SU-DHL-6 (cell line): ENCODE measurements around the gene CMSS1.

ENCODE experiments used
- H2AFZ ChIP-seq: fragments of 200-600 bp; sonication (generic); 2 replicates; pipeline ENCODE4 v1.6.1; 2014; ENCODE audit warnings: low read depth, mild to moderate bottlenecking, moderate library complexity, mixed read lengths, antibody characterized with exemption, low read length; ENCODE audit not compliant: severe bottlenecking
- H3F3A ChIP-seq: fragments of 200-600 bp; shearing (Covaris generic); 2 replicates; pipeline ENCODE4 v1.6.0; 2016; ENCODE audit warnings: antibody characterized with exemption, mild to moderate bottlenecking; ENCODE audit not compliant: insufficient read depth
- H3K27ac ChIP-seq: fragments of 200-600 bp; sonication (generic); 2 replicates; pipeline ENCODE4 v1.5.1; 2016; ENCODE audit warnings: low read depth, mild to moderate bottlenecking, low read length, moderate library complexity, mixed read lengths
- H3K27me3 ChIP-seq: fragments of 200-600 bp; sonication (generic), shearing (Covaris generic); 2 replicates; pipeline ENCODE4 v1.6.0; 2014; ENCODE audit warnings: mild to moderate bottlenecking, low read length
- H3K36me3 ChIP-seq: fragments of 200-600 bp; sonication (generic); 2 replicates; pipeline ENCODE4 v1.6.1; 2014; ENCODE audit warnings: mild to moderate bottlenecking, low read length, mixed read lengths
- H3K4me2 ChIP-seq: fragments of 300-600, 200-600 bp; shearing (Covaris generic), sonication (generic); 2 replicates; pipeline ENCODE4 v1.6.0; 2014; ENCODE audit warnings: low read length, low read depth, mild to moderate bottlenecking; ENCODE audit not compliant: poor library complexity, severe bottlenecking
- H3K4me3 ChIP-seq: fragments of 200-600 bp; sonication (generic); 2 replicates; pipeline ENCODE4 v1.5.1; 2014; ENCODE audit warnings: antibody characterized with exemption, low read length, mild to moderate bottlenecking, mixed read lengths; ENCODE audit not compliant: insufficient read depth, poor library complexity, severe bottlenecking
- H3K79me2 ChIP-seq: fragments of 200-600 bp; sonication (generic); 2 replicates; pipeline ENCODE4 v1.6.1; 2014; ENCODE audit warnings: mild to moderate bottlenecking, low read length, moderate library complexity; ENCODE audit not compliant: insufficient read depth
- H3K9ac ChIP-seq: fragments of 200-600 bp; sonication (generic); 2 replicates; pipeline ENCODE4 v1.7.0; 2014; ENCODE audit warnings: mild to moderate bottlenecking, low read length
- H3K9me2 ChIP-seq: fragments of 200-600 bp; sonication (generic); replicated peaks from 2 replicates; pipeline ENCODE4 v1.6.1; 2014; ENCODE audit warnings: low read length; ENCODE audit not compliant: insufficient read depth
- H3K9me3 ChIP-seq: fragments of 200-600 bp; sonication (generic); 2 replicates; pipeline ENCODE4 v1.6.1; 2014; ENCODE audit warnings: low read length, mixed read lengths; ENCODE audit not compliant: insufficient read depth
- H4K20me1 ChIP-seq: fragments of 200-600 bp; sonication (generic); 2 replicates; pipeline ENCODE4 v1.6.1; 2014; ENCODE audit warnings: low read depth, mild to moderate bottlenecking, antibody characterized with exemption, low read length, moderate library complexity, mixed read lengths
- CTCF ChIP-seq: fragments of 200-600 bp; sonication (generic); IDR thresholded peaks from one replicate; pipeline ENCODE4 v1.5.1; 2017; ENCODE audit warnings: antibody characterized with exemption, mild to moderate bottlenecking, low read length, moderate library complexity; ENCODE audit not compliant: insufficient read depth, poor library complexity, severe bottlenecking
- EZH2phosphoT487 ChIP-seq: fragments of 200-600 bp; sonication (generic), shearing (Covaris generic); conservative IDR thresholded peaks from 2 replicates; pipeline ENCODE4 v1.6.1; 2018; ENCODE audit warnings: mild to moderate bottlenecking, antibody characterized with exemption, low read length, moderate library complexity, mixed read lengths

The CMSS1 gene

GRCh38 chr3:100154171-100154570 lies 336.5 kb downstream of the CMSS1 start:
- Histone ChIP-seq H3K79me2 (no peaks in the 10 kb centered on the region), H4K20me1 (no peaks in the 10 kb centered on the region), H3K27me3 (no peaks in the 10 kb centered on the region), H3K36me3 (peaks cover 13% of the 10 kb centered on the region), H3K9me3 (peaks cover 8% of the 10 kb centered on the region; the same call in 1 of the 2 replicates), H3K4me3 (no peak overlapping the region), H3K9ac (no peak overlapping the region), H3K27ac (no peak overlapping the region), H3K4me2 (no peak overlapping the region), H3F3A (no peaks in the 10 kb centered on the region), H2AFZ (no peak overlapping the region), H3K9me2 (no peaks in the 10 kb centered on the region)
- TF ChIP-seq CTCF = no peak
- no peak for TF ChIP-seq EZH2phosphoT487

- H4K20me1 ChIP-seq = no peaks in the 10 kb centered on the region
- H3K4me2 ChIP-seq = no peak overlapping the region
- H3K9me2 ChIP-seq = no peaks in the 10 kb centered on the region
- H3K9ac ChIP-seq = no peak overlapping the region
- no peak overlapping the region for H3K27ac ChIP-seq
- H3K36me3 ChIP-seq = peaks cover 13% of the 10 kb centered on the region
- H3K4me3 ChIP-seq = no peak overlapping the region
- H2AFZ ChIP-seq = no peak overlapping the region
- no peak for TF ChIP-seq CTCF
- TF ChIP-seq EZH2phosphoT487 = no peak
- no peaks in the 10 kb centered on the region for H3K79me2 ChIP-seq
- no peaks in the 10 kb centered on the region for H3F3A ChIP-seq
- no peaks in the 10 kb centered on the region for H3K27me3 ChIP-seq
- peaks cover 8% of the 10 kb centered on the region; the same call in 1 of the 2 replicates for H3K9me3 ChIP-seq
Measured at GRCh38 chr3:100155128-100155527, 337.5 kb downstream of the CMSS1 start.

GRCh38 chr3:100155590-100155989 lies 337.9 kb downstream of the CMSS1 start:
- H3K4me2 ChIP-seq = no peak overlapping the region
- H3K27ac ChIP-seq = no peak overlapping the region
- no peaks in the 10 kb centered on the region for H3K27me3 ChIP-seq
- H3F3A ChIP-seq = no peaks in the 10 kb centered on the region
- H3K9ac ChIP-seq = no peak overlapping the region
- no peaks in the 10 kb centered on the region for H4K20me1 ChIP-seq
- H3K9me2 ChIP-seq = no peaks in the 10 kb centered on the region
- no peak overlapping the region for H3K4me3 ChIP-seq
- no peak for TF ChIP-seq EZH2phosphoT487
- TF ChIP-seq CTCF = no peak
- H3K79me2 ChIP-seq = no peaks in the 10 kb centered on the region
- H3K36me3 ChIP-seq = peaks cover 13% of the 10 kb centered on the region
- no peak overlapping the region for H2AFZ ChIP-seq
- H3K9me3 ChIP-seq = peaks cover 8% of the 10 kb centered on the region; the same call in 1 of the 2 replicates

- no peak overlapping the region for H3K9ac ChIP-seq
- no peak overlapping the region for H2AFZ ChIP-seq
- H3K79me2 ChIP-seq = no peaks in the 10 kb centered on the region
- no peak overlapping the region for H3K27ac ChIP-seq
- H3K27me3 ChIP-seq = no peaks in the 10 kb centered on the region
- H3K36me3 ChIP-seq = peaks cover 13% of the 10 kb centered on the region
- no peak for TF ChIP-seq CTCF
- TF ChIP-seq EZH2phosphoT487 = no peak
- H3K4me2 ChIP-seq = no peak overlapping the region
- H3K4me3 ChIP-seq = no peak overlapping the region
- H3K9me3 ChIP-seq = peaks cover 8% of the 10 kb centered on the region; the same call in 1 of the 2 replicates
- no peaks in the 10 kb centered on the region for H3F3A ChIP-seq
- H4K20me1 ChIP-seq = no peaks in the 10 kb centered on the region
- H3K9me2 ChIP-seq = no peaks in the 10 kb centered on the region
Measured at GRCh38 chr3:100157685-100158084, 340.0 kb downstream of the CMSS1 start.
